GM19351 (cell line): Measurements from ENCODE around the gene PTPN14.

Source experiments
- ATAC-seq: cut with Tn5 transposase; IDR thresholded peaks from one replicate; pipeline ENCODE4 v1.9.1; 2021; ENCODE audit warnings: mild to moderate bottlenecking, moderate library complexity; ENCODE audit not compliant: unreplicated experiment

Gene PTPN14

DNA sequence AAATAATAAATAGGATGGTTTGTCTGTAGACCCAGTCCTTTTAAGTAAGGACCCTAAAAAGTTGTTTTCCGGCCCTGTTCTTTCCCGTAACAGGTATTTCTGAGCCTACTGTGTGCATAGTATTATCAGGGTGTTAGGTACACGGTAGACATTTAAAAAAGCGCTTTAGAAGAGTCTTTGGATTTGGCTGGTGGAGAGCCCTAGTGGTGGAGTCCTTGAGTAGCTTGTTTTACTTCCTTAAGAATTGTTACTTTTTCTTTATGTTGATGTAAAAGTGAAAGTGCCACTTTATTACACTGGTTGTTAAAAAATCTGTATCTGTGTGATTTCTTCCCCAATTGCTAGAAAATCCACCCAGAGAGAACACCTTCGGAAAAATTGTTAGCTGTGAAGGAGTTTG, 233.7 kb downstream of the PTPN14 start:
- ATAC-seq, result no peak

DNA sequence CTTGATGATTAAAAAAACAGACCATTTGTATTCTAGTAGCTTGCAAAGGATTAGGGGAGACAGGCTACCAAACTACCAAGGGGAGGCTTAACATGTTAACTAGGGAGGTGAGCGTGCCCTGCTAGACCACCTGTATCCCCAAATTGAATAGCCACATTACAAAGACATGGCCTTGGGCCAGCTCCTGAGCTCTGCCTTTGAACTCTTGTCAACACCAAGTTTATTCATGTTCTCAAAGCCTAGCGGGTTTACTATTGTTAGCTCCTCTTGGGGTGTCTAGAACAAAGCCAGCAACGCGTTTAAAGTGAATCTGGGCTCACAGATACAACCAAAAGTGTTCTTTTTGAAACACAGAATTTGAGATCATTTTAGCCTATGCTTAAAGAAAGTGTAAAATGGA, 234.1 kb downstream of the PTPN14 start:
- no peak for ATAC-seq

DNA sequence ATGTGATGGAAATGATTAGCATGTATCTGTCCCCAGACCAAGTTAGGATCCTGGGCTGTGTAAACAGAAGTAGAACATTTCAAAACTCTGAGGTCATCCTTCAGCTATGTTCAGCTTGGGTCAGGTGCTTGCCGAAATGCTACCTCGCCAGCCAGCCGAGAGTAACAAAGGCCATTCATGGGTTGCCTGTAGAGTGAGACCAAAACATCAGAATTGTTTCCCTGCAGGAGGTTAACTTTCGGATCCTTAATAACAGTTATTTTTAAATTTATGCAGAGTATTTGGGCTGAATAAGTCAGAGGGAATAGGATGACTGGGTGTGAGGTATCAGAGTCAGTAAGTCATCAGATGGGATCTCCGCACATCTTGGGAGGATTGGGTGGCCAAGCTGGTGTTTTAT, 234.8 kb downstream of the PTPN14 start:
- no peak for ATAC-seq

DNA sequence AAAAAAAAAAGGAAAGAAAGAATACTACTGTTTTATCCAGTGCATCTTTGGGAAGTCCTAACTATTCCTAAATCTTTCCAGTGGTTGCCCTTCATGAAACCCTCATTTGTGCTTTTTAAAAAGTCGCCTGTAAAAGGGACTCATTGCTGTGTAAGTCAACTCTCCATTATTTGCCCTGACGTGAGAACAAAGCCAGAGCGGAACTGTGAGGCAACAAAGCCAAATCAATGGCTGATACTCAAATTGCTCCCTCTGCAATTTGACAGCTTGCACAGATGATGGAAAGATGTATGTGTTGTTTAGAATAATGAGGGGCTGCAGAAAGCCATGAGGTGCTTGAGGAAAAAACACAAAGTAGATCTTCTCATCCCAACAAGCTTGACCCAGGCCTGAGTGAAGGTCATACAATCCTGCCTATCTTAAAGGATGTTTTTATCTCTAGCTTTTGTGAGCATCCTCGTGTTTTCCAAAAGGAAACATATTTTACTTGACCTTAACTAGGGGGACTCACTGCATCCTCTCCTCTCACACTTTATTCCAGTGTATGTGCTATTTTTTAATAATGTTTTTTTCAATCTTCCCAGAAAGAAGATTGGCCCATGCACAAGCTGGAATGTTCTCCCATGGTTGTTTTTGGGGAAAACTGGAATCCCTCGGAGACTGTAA, 237.1 kb downstream of the PTPN14 start:
- ATAC-seq, result no peak

DNA sequence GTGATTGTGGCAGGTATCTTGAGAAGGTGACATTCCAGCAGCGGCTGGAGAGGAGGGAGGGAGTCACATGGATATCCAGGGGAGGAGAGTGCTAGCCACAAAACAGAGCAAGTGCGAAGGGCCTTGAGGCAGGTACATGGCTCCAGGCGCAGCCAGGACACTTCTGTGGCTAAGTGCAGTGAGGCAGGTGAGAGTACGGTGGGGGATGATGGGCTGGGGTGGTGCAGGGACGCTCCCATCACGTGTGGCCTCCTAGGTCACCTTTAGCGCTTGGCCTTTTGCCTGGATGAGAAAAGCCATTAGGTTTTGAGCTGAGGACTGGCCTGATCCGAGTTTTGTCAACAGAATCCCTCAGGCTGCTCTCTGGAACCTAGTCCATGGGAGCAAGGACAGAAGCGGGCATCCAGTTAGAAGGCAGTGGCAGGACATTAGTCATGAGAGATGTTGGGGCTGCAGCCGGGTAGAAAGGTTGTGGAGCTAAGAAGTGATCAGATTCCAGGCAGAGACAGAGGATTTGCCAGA, 238.8 kb downstream of the PTPN14 start:
- ATAC-seq, result no peak

DNA sequence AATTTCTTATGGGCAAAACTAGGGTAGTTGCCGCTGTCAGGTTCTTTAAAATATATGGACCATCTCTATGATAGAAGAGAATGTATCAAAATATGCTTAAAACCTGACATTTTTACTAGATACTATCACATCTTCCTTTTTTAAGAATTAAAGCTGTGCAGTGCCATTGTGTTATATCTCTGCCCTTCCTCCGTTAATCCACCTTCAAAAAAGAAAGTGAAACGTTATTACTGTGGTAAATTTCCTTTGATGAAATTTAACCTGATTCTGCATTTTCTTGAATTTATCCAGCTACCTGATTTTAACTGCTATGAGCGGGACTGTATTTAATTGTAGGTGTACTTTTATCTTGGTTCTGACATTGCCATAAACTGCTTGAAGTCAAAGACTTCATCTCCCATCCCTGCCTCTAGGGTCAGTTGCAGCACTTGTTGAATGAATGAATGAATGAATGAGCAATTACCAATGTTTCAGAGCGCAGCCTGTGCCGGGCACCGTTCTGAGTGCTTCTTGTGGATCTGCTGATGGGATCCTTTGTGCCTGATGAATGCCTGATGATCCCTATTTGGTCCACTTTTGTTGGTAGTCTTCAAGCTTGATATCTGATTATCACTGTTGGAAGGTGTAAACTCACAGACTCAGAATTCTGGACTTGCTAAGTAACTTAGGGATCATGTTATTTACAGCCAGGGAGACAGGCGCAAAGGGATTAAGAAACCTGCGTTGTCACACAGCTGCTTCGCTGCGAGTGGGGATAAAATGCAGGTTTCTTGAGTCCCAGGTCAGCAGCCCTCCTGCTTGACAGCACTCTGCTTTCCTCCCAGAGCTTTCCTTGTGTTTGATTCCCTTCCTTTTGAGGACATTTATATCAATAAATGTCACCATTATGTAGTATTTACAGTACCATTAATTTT, 240.4 kb downstream of the PTPN14 start:
- ATAC-seq, result no peak

DNA sequence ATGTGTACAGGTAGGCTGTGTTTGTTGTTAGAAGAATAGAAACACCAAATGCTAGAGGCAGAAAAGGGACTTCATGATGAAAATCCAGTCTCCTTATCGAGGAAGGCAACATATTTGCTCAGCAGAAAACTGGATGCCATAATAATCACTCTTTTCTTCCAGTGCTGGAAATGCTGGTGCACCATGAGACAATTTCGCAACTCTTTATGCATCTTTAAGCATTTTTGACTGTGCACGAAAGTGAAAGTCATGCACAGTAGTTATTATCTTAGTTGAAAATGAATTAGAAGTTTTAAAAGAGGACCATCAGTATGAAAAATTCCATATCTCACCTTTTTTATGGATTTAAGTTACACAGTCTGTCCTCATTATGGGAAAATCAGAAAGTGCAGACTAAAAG, 241.4 kb downstream of the PTPN14 start:
- no peak for ATAC-seq

DNA sequence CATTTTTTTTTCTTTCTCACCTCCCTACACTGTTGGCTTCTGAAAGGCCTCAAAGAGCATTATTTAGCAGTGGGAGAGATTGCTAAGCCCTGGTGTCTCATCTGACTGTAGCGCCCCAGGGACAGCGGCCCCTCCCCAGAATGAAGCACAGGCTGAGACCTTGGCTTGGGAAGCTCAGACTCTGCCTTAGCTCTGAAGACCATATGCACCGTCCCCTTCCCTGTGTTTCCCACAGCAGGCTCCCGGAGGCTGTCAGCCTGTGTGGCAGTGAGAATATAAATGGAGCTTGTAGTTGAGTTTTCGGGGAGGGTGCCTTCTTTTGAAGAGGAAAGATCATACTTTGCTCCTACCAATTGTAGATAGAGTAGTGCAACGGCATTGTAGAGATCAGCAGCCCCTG, 245.1 kb downstream of the PTPN14 start:
- ATAC-seq, result no peak

DNA sequence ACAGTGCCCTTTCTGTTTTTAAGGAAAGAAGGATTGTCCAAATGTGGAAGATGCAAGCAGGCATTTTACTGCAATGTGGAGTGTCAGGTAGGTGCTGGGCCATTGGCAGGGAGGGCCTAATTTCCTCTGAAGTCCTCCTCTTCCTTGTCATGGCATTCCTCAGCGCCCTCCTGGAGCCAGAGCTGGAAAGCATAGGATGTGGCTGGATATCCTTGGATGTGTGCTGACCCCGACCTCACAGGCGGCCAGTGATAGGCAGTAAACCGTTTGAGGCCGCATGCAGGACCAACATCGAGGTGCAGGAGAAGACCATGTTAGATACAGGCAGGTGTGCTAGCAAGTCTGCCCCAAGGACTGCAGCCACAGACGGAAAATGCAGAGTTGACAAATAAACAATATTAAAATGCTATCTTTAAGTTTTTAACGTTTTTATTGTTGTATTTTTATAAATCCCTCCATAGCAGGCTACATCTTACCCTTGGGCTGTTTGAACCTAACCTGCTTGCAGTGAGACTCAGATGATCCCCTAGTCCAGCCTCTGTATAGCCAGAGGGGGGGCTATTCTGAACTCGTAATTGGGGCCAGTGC, 246.1 kb downstream of the PTPN14 start:
- no peak for ATAC-seq

DNA sequence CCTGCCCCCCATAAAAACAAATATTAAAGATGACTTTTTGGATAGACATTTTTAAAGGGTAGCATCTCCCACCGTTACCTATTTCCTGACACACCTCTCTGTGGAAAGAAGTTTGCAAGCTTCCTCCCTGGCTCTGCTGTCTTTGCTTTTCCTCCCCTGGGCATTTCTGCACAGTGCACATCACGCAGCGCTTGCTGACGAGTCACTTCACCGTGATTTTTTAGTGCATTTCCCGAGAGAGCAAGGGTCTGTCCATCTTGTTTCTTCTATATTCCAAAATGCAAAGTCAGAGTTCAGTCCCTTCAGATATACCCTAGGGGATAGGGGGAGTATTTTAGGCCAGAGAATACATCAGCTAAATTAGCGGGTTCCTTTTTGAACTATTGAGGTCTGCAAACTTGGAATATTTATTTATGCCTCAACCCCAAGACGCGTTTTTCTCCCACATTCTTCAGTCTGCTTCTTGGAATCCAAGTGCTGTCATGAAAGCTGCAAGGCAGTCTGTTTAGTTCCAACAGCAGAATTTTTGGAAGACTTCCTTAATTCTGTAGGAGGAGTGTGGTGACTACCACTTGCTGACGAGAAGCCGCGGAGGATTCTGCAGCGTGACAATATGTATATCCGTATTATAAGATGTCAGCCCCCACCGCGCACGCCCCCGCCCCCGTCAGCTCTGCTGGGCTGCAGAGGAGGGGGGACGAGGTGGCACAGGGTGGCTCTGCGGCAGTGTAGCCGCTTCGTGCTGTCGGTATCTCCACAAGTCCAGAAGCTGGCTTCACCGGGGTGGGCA, 248.1 kb downstream of the PTPN14 start:
- no peak for ATAC-seq

DNA sequence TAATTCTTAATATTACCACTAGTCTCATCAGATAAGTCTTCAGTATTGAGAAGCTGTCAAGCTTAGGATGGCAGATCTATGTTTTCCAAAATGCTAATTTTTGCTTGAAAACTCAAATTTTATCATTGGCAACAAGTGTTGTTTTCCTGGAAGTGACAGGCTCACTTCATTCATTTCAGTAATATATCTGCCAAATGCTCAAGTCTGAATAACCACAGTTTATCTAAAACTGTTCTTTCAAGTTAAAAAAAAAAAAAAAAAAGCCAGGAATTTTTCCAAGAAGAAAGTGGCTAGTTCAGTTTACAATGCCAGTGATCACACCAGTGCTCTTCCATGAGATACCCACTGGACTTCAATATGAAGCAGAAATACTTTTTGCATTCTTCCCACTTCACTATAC, 249.9 kb downstream of the PTPN14 start:
- no peak for ATAC-seq

DNA sequence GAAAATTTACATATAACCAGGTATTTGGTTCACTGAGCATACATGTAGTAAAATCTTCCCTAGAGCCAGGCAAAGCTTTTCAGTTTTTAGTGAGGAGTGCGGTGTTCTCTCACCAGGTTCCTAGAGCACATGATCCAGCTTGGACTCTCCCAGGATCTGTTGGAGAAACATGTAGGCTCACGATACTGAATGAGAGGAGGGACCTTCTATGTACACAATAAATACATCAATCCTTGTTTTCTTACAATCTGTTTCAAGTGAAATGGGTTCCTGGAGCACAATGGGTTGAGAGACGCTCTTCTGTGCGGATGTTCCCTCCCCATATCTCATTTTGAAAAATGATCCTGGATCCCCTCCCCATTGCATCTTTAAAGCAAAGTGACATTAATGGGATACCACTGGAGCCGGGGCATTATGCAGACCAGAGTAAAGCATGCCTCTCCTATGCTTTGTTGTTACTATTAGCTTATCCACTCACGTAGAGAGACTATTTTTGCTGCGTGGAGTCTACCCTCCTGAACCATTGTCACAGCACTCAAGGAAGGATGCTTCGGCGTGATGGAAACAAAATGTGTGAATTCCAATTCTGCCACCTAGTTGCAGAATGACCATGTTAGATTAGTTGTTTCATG, 251.1 kb downstream of the PTPN14 start:
- no peak for ATAC-seq
